Mesenchymal stem cell (in vitro differentiated cells and primary cell): ENCODE data around the gene RB1.

Experiments
- DNase-seq: peaks from one replicate; pipeline ENCODE4 v3.0.0-alpha.2; 2013
- H2AFZ ChIP-seq: one replicate; pipeline ENCODE4 v1.6.1; 2013; ENCODE audit warnings: low read depth, mild to moderate bottlenecking, control low read depth, inconsistent platforms, low read length, moderate library complexity
- H2AK5ac ChIP-seq: 2 replicates; pipeline ENCODE4 v1.6.1; 2013; ENCODE audit warnings: low read length, moderate library complexity, mild to moderate bottlenecking, inconsistent platforms; ENCODE audit not compliant: severe bottlenecking
- H2BK120ac ChIP-seq: one replicate; pipeline ENCODE4 v1.6.1; 2013; ENCODE audit warnings: low read depth, mild to moderate bottlenecking, inconsistent platforms, low read length, moderate library complexity
- H2BK12ac ChIP-seq, 2 experiments: one replicate each; pipeline ENCODE4 v1.6.1; 2013; ENCODE audit warnings: inconsistent platforms in 2 of 2, low read length in 2 of 2, mild to moderate bottlenecking in 2 of 2, moderate library complexity in 2 of 2, control low read depth in 1 of 2
- H2BK15ac ChIP-seq: one replicate; pipeline ENCODE4 v1.6.1; 2013; ENCODE audit warnings: mild to moderate bottlenecking, low read depth, inconsistent platforms; ENCODE audit not compliant: poor library complexity, severe bottlenecking
- H2BK5ac ChIP-seq: 2 replicates; pipeline ENCODE4 v1.6.1; 2013; ENCODE audit warnings: low read depth, mild to moderate bottlenecking, low read length, control low read depth, inconsistent platforms; ENCODE audit not compliant: poor library complexity, severe bottlenecking
- H3K14ac ChIP-seq, 2 experiments: one replicate each; pipeline ENCODE4 v1.6.1; 2013; ENCODE audit warnings: inconsistent platforms in 2 of 2, low read length in 2 of 2, control low read depth in 1 of 2, mild to moderate bottlenecking in 1 of 2, moderate library complexity in 1 of 2
- H3K18ac ChIP-seq, 2 experiments: one replicate each; pipeline ENCODE4 v1.6.1; 2013; ENCODE audit warnings: inconsistent platforms in 2 of 2, low read length in 2 of 2, control low read depth in 1 of 2, low read depth in 1 of 2, mild to moderate bottlenecking in 1 of 2
- H3K23ac ChIP-seq, 2 experiments: one replicate each; pipeline ENCODE4 v1.6.1; 2013; ENCODE audit warnings: inconsistent platforms in 2 of 2, low read length in 2 of 2, mild to moderate bottlenecking in 2 of 2, moderate library complexity in 2 of 2, control low read depth in 1 of 2
- H3K27ac ChIP-seq: 2 replicates; pipeline ENCODE4 v1.5.1; 2013; ENCODE audit warnings: mild to moderate bottlenecking, moderate library complexity, low read length, control low read depth, inconsistent platforms; ENCODE audit not compliant: poor library complexity, severe bottlenecking
- H3K27me3 ChIP-seq, 2 experiments: 2 replicates each; pipeline versions ENCODE4 v1.6.1 to v1.7.0; 2013; ENCODE audit warnings: low read length in 2 of 2, mild to moderate bottlenecking in 2 of 2, moderate library complexity in 2 of 2, control low read depth in 1 of 2, inconsistent platforms in 1 of 2; ENCODE audit not compliant: control insufficient read depth in 1 of 2, insufficient read depth in 1 of 2
- H3K36me3 ChIP-seq, 2 experiments: 2 replicates each; pipeline versions ENCODE4 v1.6.1 to v1.7.0; 2013; ENCODE audit warnings: low read length in 2 of 2, control low read depth in 1 of 2, inconsistent platforms in 1 of 2, low read depth in 1 of 2, mild to moderate bottlenecking in 1 of 2; ENCODE audit not compliant: insufficient read depth in 2 of 2, control insufficient read depth in 1 of 2
- H3K4ac ChIP-seq, 2 experiments: one replicate each; pipeline ENCODE4 v1.6.1; 2013; ENCODE audit warnings: inconsistent platforms in 2 of 2, low read length in 2 of 2, mild to moderate bottlenecking in 2 of 2, moderate library complexity in 2 of 2, control low read depth in 1 of 2, low read depth in 1 of 2
- H3K4me1 ChIP-seq: 2 replicates; pipeline ENCODE4 v1.6.1; 2013; ENCODE audit warnings: low read depth, low read length, control low read depth; ENCODE audit not compliant: control insufficient read depth, insufficient read depth
- H3K4me2 ChIP-seq: 2 replicates; pipeline ENCODE4 v1.6.1; 2013; ENCODE audit warnings: low read length, mild to moderate bottlenecking, inconsistent platforms; ENCODE audit not compliant: poor library complexity, severe bottlenecking
- H3K4me3 ChIP-seq, 2 experiments: 2 replicates each; pipeline versions ENCODE4 v1.5.1 to v1.7.0; 2013; ENCODE audit warnings: low read length in 2 of 2, mild to moderate bottlenecking in 2 of 2, control low read depth in 1 of 2, low read depth in 1 of 2; ENCODE audit not compliant: insufficient read depth in 1 of 2
- H3K79me1 ChIP-seq: replicated peaks from 2 replicates; pipeline ENCODE4 v1.6.1; 2013; ENCODE audit warnings: mild to moderate bottlenecking, control low read depth, low read length, inconsistent platforms; ENCODE audit not compliant: poor library complexity, severe bottlenecking
- H3K9ac ChIP-seq: 2 replicates; pipeline ENCODE4 v1.7.0; 2013; ENCODE audit warnings: mild to moderate bottlenecking, low read length, moderate library complexity
- H3K9me3 ChIP-seq: 2 replicates; pipeline ENCODE4 v1.7.0; 2013; ENCODE audit warnings: mild to moderate bottlenecking, low read length; ENCODE audit not compliant: control insufficient read depth
- H4K8ac ChIP-seq: one replicate; pipeline ENCODE4 v1.6.1; 2013; ENCODE audit warnings: inconsistent platforms, mild to moderate bottlenecking, low read length, moderate library complexity
- H4K91ac ChIP-seq: one replicate; pipeline ENCODE4 v1.6.1; 2013; ENCODE audit warnings: mild to moderate bottlenecking, low read length, inconsistent platforms
- WGBS: methylation state at CpG from one replicate; pipeline ENCODE4 v1.1.7; 2013; ENCODE audit warnings: mixed read lengths; 5-methylcytosine and 5-hydroxymethylcytosine counted together

The RB1 gene

GRCh38 chr13:48400090-48400694 is 96.6 kb downstream of the RB1 start:
- Histone ChIP-seq H3K36me3 (peaks cover 0 to 5% of the 10 kb centered on the region in 2 experiments), H3K4me3 (no peak overlapping the region), H3K9me3 (peaks cover 8% of the 10 kb centered on the region), H4K91ac (no peak overlapping the region), H2AFZ (no peak overlapping the region), H2BK120ac (no peak overlapping the region), H3K23ac (no peak overlapping the region), H3K4ac (no peak overlapping the region), H3K4me2 (no peak overlapping the region), H3K9ac (peak overlapping the region; percentile 60), H2BK15ac (no peak overlapping the region), H3K79me1 (peaks cover 8% of the 10 kb centered on the region), H3K18ac (no peak overlapping the region), H2AK5ac (no peak overlapping the region), H3K14ac (no peak overlapping the region), H2BK12ac (no peak overlapping the region), H3K27me3 (no peaks in the 10 kb centered on the region), H4K8ac (no peak overlapping the region), H2BK5ac (no peak overlapping the region), H3K4me1 (no peaks in the 10 kb centered on the region), H3K27ac (peak overlapping the region; percentile 29)
- peak; percentile 61 for DNase-seq
- WGBS, result 56% methylated on average over 1 of the region's 2 CpGs

- H3K79me1 ChIP-seq, result peaks cover 8% of the 10 kb centered on the region
- no peak overlapping the region for H3K23ac ChIP-seq
- H2BK5ac ChIP-seq, result no peak overlapping the region
- H3K18ac ChIP-seq, result no peak overlapping the region
- H3K14ac ChIP-seq, result no peak overlapping the region
- H2BK15ac ChIP-seq, result no peak overlapping the region
- H3K4me1 ChIP-seq, result no peaks in the 10 kb centered on the region
- H2BK12ac ChIP-seq, result no peak overlapping the region
- no peak overlapping the region for H4K8ac ChIP-seq
- DNase-seq, result peak; percentile 59
- H3K4ac ChIP-seq, result no peak overlapping the region
- H3K27me3 ChIP-seq, result no peaks in the 10 kb centered on the region
- no peak overlapping the region for H2BK120ac ChIP-seq
- no peak overlapping the region for H2AFZ ChIP-seq
- 60% methylated on average over 1 of the region's 1 CpG for WGBS
- peaks cover 3% of the 10 kb centered on the region for H3K9me3 ChIP-seq
- no peak overlapping the region for H3K4me3 ChIP-seq
- H4K91ac ChIP-seq, result no peak overlapping the region
- H3K4me2 ChIP-seq, result no peak overlapping the region
- no peak overlapping the region for H3K27ac ChIP-seq
- peak overlapping the region; percentile 60 for H3K9ac ChIP-seq
- no peak overlapping the region for H2AK5ac ChIP-seq
- peaks cover 0 to 5% of the 10 kb centered on the region in 2 experiments for H3K36me3 ChIP-seq
These were observed 97.3 kb downstream of the RB1 start for GRCh38 chr13:48400850-48401291.

GRCh38 chr13:48401480-48401879 is 97.9 kb downstream of the RB1 start:
- Histone ChIP-seq H4K91ac (no peak overlapping the region), H2BK5ac (no peak overlapping the region), H3K36me3 (peaks cover 0 to 6% of the 10 kb centered on the region in 2 experiments), H3K4me1 (no peaks in the 10 kb centered on the region), H4K8ac (no peak overlapping the region), H2AK5ac (no peak overlapping the region), H3K4me3 (no peak overlapping the region), H3K4ac (no peak overlapping the region), H3K79me1 (peaks cover 8% of the 10 kb centered on the region), H3K18ac (no peak overlapping the region), H3K14ac (no peak overlapping the region), H3K27ac (no peak overlapping the region), H2BK15ac (no peak overlapping the region), H3K9me3 (no peaks in the 10 kb centered on the region), H2BK120ac (no peak overlapping the region), H3K9ac (peak overlapping the region; percentile 60), H3K27me3 (no peaks in the 10 kb centered on the region), H2AFZ (no peak overlapping the region), H3K23ac (no peak overlapping the region), H2BK12ac (no peak overlapping the region), H3K4me2 (no peak overlapping the region)
- WGBS, result 80% methylated on average over 1 of the region's 2 CpGs
- no peak for DNase-seq

GRCh38 chr13:48402325-48402932 is 98.9 kb downstream of the RB1 start:
- WGBS, result 90% methylated on average over 1 of the region's 2 CpGs
- no peaks in the 10 kb centered on the region for H3K4me1 ChIP-seq
- H3K9ac ChIP-seq, result peak overlapping the region; percentile 88
- H3K4ac ChIP-seq, result no peak overlapping the region
- no peak overlapping the region for H2BK5ac ChIP-seq
- H3K27ac ChIP-seq, result no peak overlapping the region
- no peak overlapping the region for H3K14ac ChIP-seq
- H4K91ac ChIP-seq, result no peak overlapping the region
- no peak overlapping the region for H3K23ac ChIP-seq
- no peak overlapping the region for H2BK120ac ChIP-seq
- no peak overlapping the region for H2BK15ac ChIP-seq
- no peak overlapping the region for H3K18ac ChIP-seq
- H3K4me2 ChIP-seq, result no peak overlapping the region
- H2AFZ ChIP-seq, result no peak overlapping the region
- H2AK5ac ChIP-seq, result no peak overlapping the region
- H3K9me3 ChIP-seq, result no peaks in the 10 kb centered on the region
- no peak overlapping the region for H2BK12ac ChIP-seq
- peaks cover 12% of the 10 kb centered on the region for H3K79me1 ChIP-seq
- peaks cover 0 to 11% of the 10 kb centered on the region in 2 experiments for H3K36me3 ChIP-seq
- H3K27me3 ChIP-seq, result no peaks in the 10 kb centered on the region
- H4K8ac ChIP-seq, result no peak overlapping the region
- no peak overlapping the region for H3K4me3 ChIP-seq
- no peak for DNase-seq
